ENCODE measurements around the gene CPXM2.

- no peak for TF ChIP-seq SMC3 (IDR thresholded peaks at IDR 0.05)
- no peak for TF ChIP-seq CTCF (IDR thresholded peaks at IDR 0.05)
- no peak for TF ChIP-seq FOSL2 (IDR thresholded peaks at IDR 0.05)
- no peak for TF ChIP-seq FOSL2 (CRISPR knock-in tag; IDR thresholded peaks at IDR 0.05)
- TF ChIP-seq ESRRA (IDR thresholded peaks at IDR 0.05; ENCODE audit: borderline replicate concordance, low read length): no peak
- no peak for TF ChIP-seq RAD21 (conservative IDR thresholded peaks at IDR 0.05 in 1 of 2, IDR thresholded peaks at IDR 0.05 in 1 of 2)
- no peak for TF ChIP-seq HMGXB4 (CRISPR knock-in tag; IDR thresholded peaks at IDR 0.05; ENCODE audit: borderline replicate concordance)
These were observed 92.8 kb downstream of the CPXM2 start for GRCh38 chr10:123798856-123799255.
